GM21723 (cell line): Measurements from ENCODE around the gene EZR.
"Not testable (repeated sequence)": the region's sequence is repeated elsewhere in the genome, so short reads cannot be mapped to it uniquely, and the experiment has no call there.

Source experiments
- ATAC-seq: cut with Tn5 transposase; IDR thresholded peaks from one replicate; pipeline ENCODE4 v1.9.1; 2021; ENCODE audit warnings: mild to moderate bottlenecking, moderate library complexity; ENCODE audit not compliant: unreplicated experiment

Gene EZR

GRCh38 chr6:158799051-158799792, 19.9 kb downstream of the EZR start:
- no peak for ATAC-seq

GRCh38 chr6:158798311-158798710, 20.9 kb downstream of the EZR start:
- ATAC-seq: no peak

- ATAC-seq: no peak
These were observed 21.5 kb downstream of the EZR start for GRCh38 chr6:158797331-158798310.

- ATAC-seq: no peak
These were observed 22.8 kb downstream of the EZR start for GRCh38 chr6:158796353-158796752.

GRCh38 chr6:158795516-158795915, 23.7 kb downstream of the EZR start:
- no peak for ATAC-seq

GRCh38 chr6:158793432-158793831, 25.7 kb downstream of the EZR start:
- peak; percentile 71 for ATAC-seq

GRCh38 chr6:158792505-158792904, 26.7 kb downstream of the EZR start:
- not testable (repeated sequence) for ATAC-seq

- ATAC-seq: no peak
These were observed 27.8 kb downstream of the EZR start for GRCh38 chr6:158791274-158791855.

- ATAC-seq: no peak
These were observed 29.9 kb downstream of the EZR start for GRCh38 chr6:158789115-158789917.

- ATAC-seq: no peak
These were observed 31.8 kb downstream of the EZR start for GRCh38 chr6:158787395-158787794.

- ATAC-seq: no peak
These were observed 32.4 kb downstream of the EZR start for GRCh38 chr6:158786645-158787304.

GRCh38 chr6:158785036-158785435, 34.1 kb downstream of the EZR start:
- no peak for ATAC-seq

GRCh38 chr6:158784505-158784904, 34.7 kb downstream of the EZR start:
- no peak for ATAC-seq

- no peak for ATAC-seq
These were observed 35.3 kb downstream of the EZR start for GRCh38 chr6:158783851-158784250.

GRCh38 chr6:158783167-158783450, 36.1 kb downstream of the EZR start:
- ATAC-seq: no peak

GRCh38 chr6:158782432-158783166, 36.6 kb downstream of the EZR start:
- no peak for ATAC-seq

- ATAC-seq: no peak
These were observed 37.3 kb downstream of the EZR start for GRCh38 chr6:158781692-158782373.

GRCh38 chr6:158780988-158781691, 38.0 kb downstream of the EZR start:
- ATAC-seq: no peak
